Mesendoderm (in vitro differentiated cells): ENCODE results near the gene TAAR5.
"Not testable (repeated sequence)": the region's sequence is repeated elsewhere in the genome, so short reads cannot be mapped to it uniquely, and the experiment has no call there.

Source experiments
- DNase-seq: peaks from one replicate; pipeline ENCODE4 v3.0.0; 2013
- H2AK5ac ChIP-seq: 2 replicates; pipeline ENCODE4 v1.6.1; 2013; ENCODE audit warnings: low read length, inconsistent platforms
- H2BK120ac ChIP-seq: 2 replicates; pipeline ENCODE4 v1.6.1; 2013; ENCODE audit warnings: low read depth, mild to moderate bottlenecking, low read length, moderate library complexity, mixed read lengths
- H2BK15ac ChIP-seq: replicated peaks from 2 replicates; pipeline ENCODE4 v1.6.1; 2013; ENCODE audit warnings: low read depth, mild to moderate bottlenecking, moderate library complexity
- H2BK5ac ChIP-seq: 2 replicates; pipeline ENCODE4 v1.6.1; 2013; ENCODE audit warnings: low read length, inconsistent platforms
- H3K18ac ChIP-seq: 2 replicates; pipeline ENCODE4 v1.6.1; 2013; ENCODE audit warnings: mild to moderate bottlenecking, low read length, mixed read lengths
- H3K23ac ChIP-seq: one replicate; pipeline ENCODE4 v1.6.1; 2013; ENCODE audit warnings: low read length
- H3K27ac ChIP-seq: 2 replicates; pipeline ENCODE4 v1.5.1; 2013; ENCODE audit warnings: low read depth, mild to moderate bottlenecking, inconsistent platforms, low read length, moderate library complexity
- H3K27me3 ChIP-seq: 2 replicates; pipeline ENCODE4 v1.6.1; 2013; ENCODE audit warnings: low read length, control low read depth, mild to moderate bottlenecking, inconsistent platforms; ENCODE audit not compliant: insufficient read depth, poor library complexity
- H3K36me3 ChIP-seq: 2 replicates; pipeline ENCODE4 v1.6.1; 2013; ENCODE audit warnings: low read length, inconsistent platforms; ENCODE audit not compliant: control insufficient read depth, insufficient read depth
- H3K4ac ChIP-seq: one replicate; pipeline ENCODE4 v1.6.1; 2013; ENCODE audit warnings: low read depth, mild to moderate bottlenecking, low read length, moderate library complexity
- H3K4me1 ChIP-seq: 2 replicates; pipeline ENCODE4 v1.6.1; 2013; ENCODE audit warnings: low read depth, low read length, inconsistent platforms; ENCODE audit not compliant: control insufficient read depth
- H3K4me2 ChIP-seq: 2 replicates; pipeline ENCODE4 v1.6.1; 2013; ENCODE audit warnings: low read length
- H3K4me3 ChIP-seq: 2 replicates; pipeline ENCODE4 v1.5.1; 2013; ENCODE audit warnings: mild to moderate bottlenecking, low read length
- H3K56ac ChIP-seq: one replicate; pipeline ENCODE4 v1.6.1; 2013; ENCODE audit warnings: low read length
- H3K79me1 ChIP-seq: 2 replicates; pipeline ENCODE4 v1.6.1; 2013; ENCODE audit warnings: low read length, inconsistent platforms
- H3K79me2 ChIP-seq: 2 replicates; pipeline ENCODE4 v1.6.1; 2013; ENCODE audit warnings: mild to moderate bottlenecking, low read length; ENCODE audit not compliant: control insufficient read depth, insufficient read depth
- H3K9ac ChIP-seq: 2 replicates; pipeline ENCODE4 v1.6.1; 2013; ENCODE audit warnings: low read length, inconsistent platforms
- H4K5ac ChIP-seq: one replicate; pipeline ENCODE4 v1.6.1; 2013; ENCODE audit warnings: low read length
- H4K8ac ChIP-seq: one replicate; pipeline ENCODE4 v1.6.1; 2013; ENCODE audit warnings: low read depth, mild to moderate bottlenecking, control low read depth, low read length, moderate library complexity
- WGBS: extraction: QIAGEN DNeasy Blood & Tissue Kit; methylation state at CpG from one replicate; pipeline ENCODE4 v1.1.7; 2013; ENCODE audit warnings: low lambda C conversion rate, missing lambda C conversion rate; ENCODE audit not compliant: insufficient coverage; ENCODE audit errors: extremely low coverage; 5-methylcytosine and 5-hydroxymethylcytosine counted together

Gene TAAR5

GRCh38 chr6:132611616-132612015 is 22.1 kb upstream of the TAAR5 start:
- no peak overlapping the region for H3K4me2 ChIP-seq
- H3K27me3 ChIP-seq = no peaks in the 10 kb centered on the region
- H3K79me1 ChIP-seq = no peaks in the 10 kb centered on the region
- no peak overlapping the region for H3K9ac ChIP-seq
- H2AK5ac ChIP-seq = no peak overlapping the region
- no CpG with 5 or more reads among the region's 2 CpGs for WGBS
- no peak overlapping the region for H4K8ac ChIP-seq
- H3K18ac ChIP-seq = no peak overlapping the region
- H3K4ac ChIP-seq = no peak overlapping the region
- no peak overlapping the region for H2BK120ac ChIP-seq
- H3K27ac ChIP-seq = no peak overlapping the region
- H3K56ac ChIP-seq = no peak overlapping the region
- H3K79me2 ChIP-seq = no peaks in the 10 kb centered on the region
- no peak overlapping the region for H4K5ac ChIP-seq
- no peak overlapping the region for H3K23ac ChIP-seq
- no peak for DNase-seq
- H3K36me3 ChIP-seq = no peaks in the 10 kb centered on the region
- no peak overlapping the region for H3K4me3 ChIP-seq
- no peak overlapping the region for H2BK5ac ChIP-seq
- no peaks in the 10 kb centered on the region for H3K4me1 ChIP-seq
- no peak overlapping the region for H2BK15ac ChIP-seq

GRCh38 chr6:132607544-132608233 is 18.1 kb upstream of the TAAR5 start:
- Histone ChIP-seq H4K8ac (no peak overlapping the region), H2BK15ac (no peak overlapping the region), H3K4me2 (no peak overlapping the region), H3K27ac (no peak overlapping the region), H3K4me1 (no peaks in the 10 kb centered on the region), H3K4me3 (no peak overlapping the region), H2AK5ac (no peak overlapping the region), H3K79me2 (no peaks in the 10 kb centered on the region), H3K9ac (no peak overlapping the region), H3K56ac (no peak overlapping the region), H3K27me3 (no peaks in the 10 kb centered on the region), H4K5ac (no peak overlapping the region), H3K4ac (no peak overlapping the region), H3K23ac (no peak overlapping the region), H2BK120ac (no peak overlapping the region), H2BK5ac (no peak overlapping the region), H3K79me1 (no peaks in the 10 kb centered on the region), H3K18ac (no peak overlapping the region), H3K36me3 (no peaks in the 10 kb centered on the region)
- no peak for DNase-seq
- WGBS = no CpG with 5 or more reads among the region's 5 CpGs

- Histone ChIP-seq H3K4ac (no peak overlapping the region), H3K56ac (no peak overlapping the region), H3K9ac (no peak overlapping the region), H3K27ac (no peak overlapping the region), H3K27me3 (no peaks in the 10 kb centered on the region), H3K79me1 (no peaks in the 10 kb centered on the region), H2BK5ac (no peak overlapping the region), H3K18ac (no peak overlapping the region), H2BK120ac (no peak overlapping the region), H2BK15ac (no peak overlapping the region), H4K8ac (no peak overlapping the region), H3K4me3 (no peak overlapping the region), H3K23ac (no peak overlapping the region), H3K79me2 (no peaks in the 10 kb centered on the region), H2AK5ac (no peak overlapping the region), H3K4me1 (no peaks in the 10 kb centered on the region), H3K36me3 (no peaks in the 10 kb centered on the region), H4K5ac (no peak overlapping the region), H3K4me2 (no peak overlapping the region)
- no peak for DNase-seq
- WGBS = no CpG with 5 or more reads among the region's 8 CpGs
Observed at GRCh38 chr6:132604635-132605152, 15.2 kb upstream of the TAAR5 start.

GRCh38 chr6:132600900-132601299 is 11.4 kb upstream of the TAAR5 start:
- not testable (repeated sequence) for H3K4me3 ChIP-seq, H2BK5ac ChIP-seq, H3K36me3 ChIP-seq, H3K79me1 ChIP-seq, DNase-seq, H3K79me2 ChIP-seq, H3K27me3 ChIP-seq, H3K4ac ChIP-seq, H4K8ac ChIP-seq, H3K27ac ChIP-seq, H3K4me2 ChIP-seq, H3K18ac ChIP-seq, H3K56ac ChIP-seq, H4K5ac ChIP-seq, H2BK15ac ChIP-seq, H3K9ac ChIP-seq, H3K23ac ChIP-seq, H3K4me1 ChIP-seq, H2BK120ac ChIP-seq, H2AK5ac ChIP-seq

GRCh38 chr6:132598473-132598872 is 8.9 kb upstream of the TAAR5 start:
- no peak overlapping the region for H3K4me3 ChIP-seq
- DNase-seq = peak; percentile 69
- H3K4me2 ChIP-seq = no peak overlapping the region
- H3K79me1 ChIP-seq = no peaks in the 10 kb centered on the region
- H3K36me3 ChIP-seq = no peaks in the 10 kb centered on the region
- no peak overlapping the region for H3K23ac ChIP-seq
- WGBS = no CpG with 5 or more reads among the region's 3 CpGs
- H2BK15ac ChIP-seq = no peak overlapping the region
- H4K8ac ChIP-seq = no peak overlapping the region
- no peak overlapping the region for H3K56ac ChIP-seq
- no peak overlapping the region for H3K18ac ChIP-seq
- H2BK120ac ChIP-seq = no peak overlapping the region
- H2BK5ac ChIP-seq = no peak overlapping the region
- no peak overlapping the region for H4K5ac ChIP-seq
- H3K4me1 ChIP-seq = no peaks in the 10 kb centered on the region
- H3K4ac ChIP-seq = no peak overlapping the region
- no peaks in the 10 kb centered on the region for H3K79me2 ChIP-seq
- H3K27me3 ChIP-seq = no peaks in the 10 kb centered on the region
- no peak overlapping the region for H3K9ac ChIP-seq
- no peak overlapping the region for H3K27ac ChIP-seq
- H2AK5ac ChIP-seq = no peak overlapping the region

- Histone ChIP-seq H2BK5ac (no peak overlapping the region), H3K4me2 (no peak overlapping the region), H2BK15ac (no peak overlapping the region), H3K18ac (no peak overlapping the region), H4K8ac (no peak overlapping the region), H3K4me1 (no peaks in the 10 kb centered on the region), H3K79me2 (no peaks in the 10 kb centered on the region), H3K56ac (no peak overlapping the region), H2AK5ac (no peak overlapping the region), H3K27ac (no peak overlapping the region), H3K27me3 (no peaks in the 10 kb centered on the region), H3K36me3 (no peaks in the 10 kb centered on the region), H3K23ac (no peak overlapping the region), H2BK120ac (no peak overlapping the region), H3K79me1 (no peaks in the 10 kb centered on the region), H4K5ac (no peak overlapping the region), H3K4me3 (no peak overlapping the region), H3K4ac (no peak overlapping the region), H3K9ac (no peak overlapping the region)
- no CpG with 5 or more reads among the region's 6 CpGs for WGBS
- DNase-seq = no peak
Observed at GRCh38 chr6:132596201-132596600, 6.7 kb upstream of the TAAR5 start.
